Uterus (tissue), 2 donors: ENCODE measurements around the gene ZDHHC14.

ENCODE experiments used
- CTCF ChIP-seq, 4 experiments: fragments of 200-600 bp in 2 of 4; fragments of 450-650 bp in 2 of 4; sonication (generic) in 2 of 4; IDR thresholded peaks; one replicate each; pipeline ENCODE4 v1.5.1; 2016 to 2019; ENCODE audit warnings: antibody characterized with exemption in 4 of 4, mild to moderate bottlenecking in 2 of 4, moderate library complexity in 1 of 4
- POLR2A ChIP-seq, 2 donors: fragments of 450-650 bp; IDR thresholded peaks; one replicate each; pipeline ENCODE4 v1.6.1; 2016; ENCODE audit warnings: antibody characterized with exemption in 2 of 2, mild to moderate bottlenecking in 1 of 2, moderate library complexity in 1 of 2

DNA sequence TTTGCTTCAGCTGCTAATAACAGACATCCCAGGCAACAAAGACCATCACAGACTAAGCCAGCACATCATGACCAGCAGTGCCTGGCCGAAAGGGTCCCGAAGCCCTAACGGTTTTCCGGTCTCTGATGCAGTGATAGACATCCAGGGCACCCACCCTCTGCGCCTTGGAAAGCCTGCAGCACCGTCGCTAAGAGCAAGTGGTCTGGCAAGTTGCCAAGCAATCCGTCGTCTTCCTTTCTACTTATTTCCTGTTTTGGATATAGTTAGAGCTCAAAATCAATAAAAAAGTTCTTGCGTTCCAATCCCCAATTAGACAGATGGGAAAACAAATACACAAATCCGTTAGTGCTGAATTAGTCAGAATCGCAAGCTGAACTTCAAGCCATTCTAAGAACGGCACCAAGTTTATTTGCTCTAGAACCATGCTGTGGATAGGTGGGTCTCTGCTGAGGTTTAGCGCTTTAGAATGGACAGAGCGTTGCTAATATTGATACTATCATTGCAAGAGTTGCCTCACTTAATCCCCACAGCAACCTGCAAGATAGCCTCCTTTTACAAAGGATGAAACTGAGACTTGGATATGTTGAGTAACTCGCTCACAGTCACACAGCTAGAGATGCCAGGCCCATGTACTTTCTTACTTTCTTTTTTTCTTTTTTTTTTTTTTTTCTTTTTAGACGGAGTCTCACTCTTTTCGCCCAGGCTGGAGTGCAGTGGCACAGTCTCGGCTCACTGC is 278.7 kb downstream of the ZDHHC14 start:
- no peak for TF ChIP-seq CTCF (IDR thresholded peaks at IDR 0.05)
- no peak for TF ChIP-seq POLR2A (IDR thresholded peaks at IDR 0.05)
